Stimulated activated CD8-positive, alpha-beta memory T cell treated with anti-CD3 and anti-CD28 coated beads, Interleukin-15, amount 100 ng/mL, for 48 hours (primary cell): ENCODE results near the gene TPSAB1.
"Not testable (repeated sequence)": the region's sequence is repeated elsewhere in the genome, so short reads cannot be mapped to it uniquely, and the experiment has no call there.

ENCODE experiments used
- DNase-seq, 2 donors: peaks; one replicate each; pipeline ENCODE4 v3.0.0-alpha.2; 2020; ENCODE audit warnings: low read depth in 2 of 2

The TPSAB1 gene

DNA sequence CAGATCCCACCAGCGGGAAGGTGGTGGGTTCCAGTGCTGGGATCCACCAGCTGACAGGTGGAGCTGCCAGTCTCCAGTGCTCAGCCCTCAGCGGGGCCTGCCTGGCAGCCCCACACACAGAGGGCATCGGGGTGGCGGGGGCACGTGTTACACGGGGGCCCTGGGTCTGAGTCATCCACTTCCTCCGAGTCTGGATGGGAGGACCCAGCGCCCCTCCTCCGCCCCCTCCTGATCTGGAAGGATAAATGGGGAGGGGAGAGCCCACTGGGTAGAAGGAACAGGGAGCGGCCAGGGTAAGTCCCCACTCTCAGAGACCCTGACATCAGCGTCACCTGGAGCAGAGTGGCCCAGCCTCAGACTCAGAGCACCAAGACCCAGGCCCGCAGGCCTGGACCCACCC, at the start of gene TPSAB1:
Gene TPSAB1 (plus strand): TSS at position 270 of the 400 bp plus-strand sequence. CDS start 234 bp downstream, outside the sequence.
- DNase-seq: not testable (repeated sequence)

DNA sequence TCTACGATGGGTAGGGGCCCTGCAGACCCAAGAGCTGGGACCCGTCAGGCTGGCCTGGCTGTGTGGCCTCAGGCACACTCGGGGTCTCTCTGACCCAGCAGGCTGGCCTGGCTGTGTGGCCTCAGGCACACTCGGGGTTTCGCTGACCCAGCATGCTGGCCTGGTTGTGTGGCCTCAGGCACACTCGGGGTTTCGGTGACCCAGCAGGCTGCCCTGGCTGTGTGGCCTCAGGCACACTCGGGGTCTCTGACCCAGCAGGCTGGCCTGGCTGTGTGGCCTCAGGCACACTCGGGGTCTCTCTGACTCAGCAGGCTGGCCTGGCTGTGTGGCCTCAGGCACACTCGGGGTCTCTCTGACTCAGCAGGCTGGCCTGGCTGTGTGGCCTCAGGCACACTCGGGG, 49.7 kb upstream of the TPSAB1 start:
- not testable (repeated sequence) for DNase-seq

DNA sequence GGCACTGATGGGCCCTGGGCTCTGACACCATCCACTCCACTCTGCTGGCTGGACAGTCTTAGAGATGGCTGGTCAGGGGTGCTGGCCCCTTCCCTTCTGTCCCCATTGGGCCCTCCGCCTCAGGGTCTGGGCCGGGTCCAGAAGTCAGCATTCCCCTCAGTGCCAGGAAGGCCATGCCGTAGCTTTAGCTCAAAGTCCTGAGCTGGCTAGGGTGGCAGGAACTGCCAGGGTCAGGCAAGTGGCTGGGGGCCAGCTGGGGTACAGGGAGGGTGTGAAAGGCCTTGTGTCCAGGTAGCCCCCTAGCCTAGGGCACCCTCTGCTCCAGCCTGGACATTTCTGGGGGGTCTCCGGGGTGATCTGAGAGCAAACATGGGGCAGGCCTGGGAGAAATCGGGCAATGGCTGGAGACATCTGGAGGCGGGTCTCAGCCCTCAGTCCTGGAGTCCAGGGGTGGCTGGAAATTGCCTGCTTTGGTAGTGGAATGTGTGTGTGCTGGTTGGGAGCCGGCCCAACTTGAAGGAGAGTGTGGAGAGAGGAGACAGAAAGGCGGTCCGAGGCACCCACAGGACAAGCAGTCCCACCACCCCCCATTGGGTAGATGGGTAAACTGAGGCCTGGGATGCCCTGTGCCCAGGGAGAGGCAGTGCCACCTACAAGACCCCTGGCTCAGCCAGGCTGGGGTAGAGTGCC, 48.0 kb upstream of the TPSAB1 start:
- no peak for DNase-seq

DNA sequence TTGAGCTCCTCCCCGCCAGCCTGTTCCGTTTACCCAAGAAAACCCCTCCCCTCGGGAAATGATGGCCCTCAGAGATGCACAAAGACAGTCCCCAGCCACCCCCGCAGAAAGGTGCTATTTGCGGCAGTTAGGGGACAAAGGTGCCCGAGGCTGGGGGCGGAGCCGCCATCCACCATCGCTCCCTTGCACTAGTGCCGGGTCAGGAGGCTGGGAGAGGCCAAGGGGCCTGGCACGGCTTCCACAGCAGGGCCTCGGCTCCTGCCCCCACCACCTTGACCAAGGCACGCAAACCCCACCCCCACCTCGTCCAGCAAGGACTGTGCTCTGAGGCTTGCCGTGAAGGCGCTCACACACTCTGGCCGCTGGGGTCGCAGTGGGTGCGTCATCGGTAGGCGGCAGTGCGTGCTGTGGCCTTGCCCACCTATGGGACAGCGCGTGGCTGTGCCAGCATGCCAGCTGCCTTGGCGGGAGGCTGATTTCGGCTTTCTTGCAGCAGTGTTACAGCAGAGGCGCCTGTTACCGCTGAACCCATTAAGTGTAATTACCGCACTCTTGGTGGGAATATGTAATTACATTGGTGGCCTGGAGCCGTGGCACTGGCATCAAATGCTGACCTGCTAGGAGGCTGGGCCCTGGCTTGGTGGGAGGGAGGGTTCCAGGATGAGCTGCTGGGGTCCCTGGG, 47.2 kb upstream of the TPSAB1 start:
- DNase-seq: no peak

DNA sequence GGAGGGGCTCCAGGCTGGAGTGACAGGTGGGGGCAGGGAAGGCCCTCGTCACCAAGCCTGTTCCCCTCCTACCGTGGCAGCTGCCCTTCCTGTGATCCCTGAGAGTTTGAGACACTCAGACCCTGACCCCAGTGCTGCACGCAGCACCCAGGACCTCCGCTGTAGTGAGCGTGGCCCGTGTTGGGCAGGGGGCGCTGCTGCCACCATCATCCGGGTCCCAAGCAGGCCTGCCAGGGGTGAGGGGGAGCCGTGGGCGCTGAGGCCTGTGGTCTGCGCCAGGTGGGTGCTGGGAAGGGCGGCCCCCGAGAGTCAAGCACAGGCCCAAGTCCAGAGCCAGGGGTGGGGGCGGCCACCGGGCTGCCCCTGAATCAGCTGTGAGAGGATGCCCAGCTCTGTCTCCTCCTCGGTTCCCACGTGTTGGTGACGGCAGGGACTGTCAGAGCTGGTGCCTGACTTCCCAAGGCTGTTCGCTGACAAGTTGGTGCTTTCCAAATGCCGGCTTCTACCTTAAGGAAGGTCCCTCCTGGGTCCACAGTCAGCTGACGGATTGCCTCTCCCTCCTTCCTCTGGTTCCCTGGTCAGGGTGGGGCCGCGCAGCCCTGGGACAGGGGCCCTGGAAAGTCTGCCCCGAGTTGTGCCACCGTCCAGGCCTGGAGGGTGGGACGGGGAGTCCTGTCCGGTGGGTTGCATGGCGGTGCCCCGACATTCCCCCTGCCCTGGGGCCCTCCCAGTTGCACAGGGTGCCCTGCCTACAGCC, 46.5 kb upstream of the TPSAB1 start:
- no peak for DNase-seq

DNA sequence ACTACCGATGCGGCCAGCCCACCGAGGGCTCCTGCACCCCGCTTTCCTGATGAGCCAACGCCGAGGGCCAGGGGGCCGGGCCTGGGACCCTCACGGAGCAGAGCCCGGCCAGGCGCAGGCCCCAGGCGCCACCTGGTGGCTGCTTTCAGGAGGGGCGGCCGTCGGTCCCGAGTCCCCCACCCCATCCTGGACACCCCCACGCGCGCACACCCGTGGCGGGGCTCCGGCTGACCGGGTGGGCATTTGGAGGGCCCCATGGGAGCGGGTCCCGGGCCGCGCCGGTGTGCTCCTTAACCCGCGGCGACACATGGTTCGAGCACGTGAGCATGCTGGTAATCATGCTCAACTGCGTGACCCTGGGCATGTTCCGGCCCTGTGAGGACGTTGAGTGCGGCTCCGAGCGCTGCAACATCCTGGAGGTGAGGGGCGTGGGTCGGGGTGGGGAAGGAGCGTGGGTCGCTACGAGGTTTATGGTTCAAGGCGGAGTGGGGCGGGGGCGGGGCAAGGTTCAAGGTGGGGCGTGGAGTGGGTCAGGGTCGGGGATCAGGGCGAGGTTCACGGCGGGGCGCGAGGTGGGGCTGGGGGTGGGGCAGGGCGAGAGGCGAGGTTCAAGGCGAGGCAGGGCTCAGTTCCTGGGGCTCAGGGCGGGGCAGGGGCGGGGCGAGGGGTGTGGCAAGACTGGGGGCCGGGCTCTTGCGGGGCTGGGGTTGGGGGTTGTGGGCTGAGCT, 45.7 kb upstream of the TPSAB1 start:
- no peak for DNase-seq

DNA sequence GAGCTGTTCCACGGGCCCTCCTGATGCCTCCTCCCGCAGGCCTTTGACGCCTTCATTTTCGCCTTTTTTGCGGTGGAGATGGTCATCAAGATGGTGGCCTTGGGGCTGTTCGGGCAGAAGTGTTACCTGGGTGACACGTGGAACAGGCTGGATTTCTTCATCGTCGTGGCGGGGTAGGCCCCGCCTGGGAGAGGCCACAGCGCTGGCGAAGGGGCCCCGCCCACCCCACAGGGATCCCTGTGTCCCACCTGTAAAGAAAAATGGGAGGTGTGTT, 45.2 kb upstream of the TPSAB1 start:
- DNase-seq: no peak

DNA sequence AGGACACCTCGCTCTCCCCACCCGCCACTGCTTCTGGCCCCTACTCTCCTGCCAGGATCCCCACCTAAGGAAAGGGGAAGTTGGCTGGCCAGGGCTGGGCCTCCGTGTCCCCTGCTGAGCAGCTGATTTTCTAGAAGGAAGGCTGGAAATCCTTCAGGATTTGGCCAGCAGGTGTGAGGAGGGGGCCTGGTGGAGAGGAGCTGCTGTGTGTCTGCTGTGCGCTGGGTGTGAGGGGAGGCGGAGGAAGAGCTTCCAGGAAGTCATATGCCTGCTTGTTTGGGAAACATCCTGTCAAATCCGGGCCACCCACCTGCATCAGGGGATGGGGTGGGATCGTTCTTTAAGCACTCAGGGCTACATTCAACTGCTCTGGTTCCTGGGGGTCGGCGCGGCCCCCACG, 44.0 kb upstream of the TPSAB1 start:
- no peak for DNase-seq

DNA sequence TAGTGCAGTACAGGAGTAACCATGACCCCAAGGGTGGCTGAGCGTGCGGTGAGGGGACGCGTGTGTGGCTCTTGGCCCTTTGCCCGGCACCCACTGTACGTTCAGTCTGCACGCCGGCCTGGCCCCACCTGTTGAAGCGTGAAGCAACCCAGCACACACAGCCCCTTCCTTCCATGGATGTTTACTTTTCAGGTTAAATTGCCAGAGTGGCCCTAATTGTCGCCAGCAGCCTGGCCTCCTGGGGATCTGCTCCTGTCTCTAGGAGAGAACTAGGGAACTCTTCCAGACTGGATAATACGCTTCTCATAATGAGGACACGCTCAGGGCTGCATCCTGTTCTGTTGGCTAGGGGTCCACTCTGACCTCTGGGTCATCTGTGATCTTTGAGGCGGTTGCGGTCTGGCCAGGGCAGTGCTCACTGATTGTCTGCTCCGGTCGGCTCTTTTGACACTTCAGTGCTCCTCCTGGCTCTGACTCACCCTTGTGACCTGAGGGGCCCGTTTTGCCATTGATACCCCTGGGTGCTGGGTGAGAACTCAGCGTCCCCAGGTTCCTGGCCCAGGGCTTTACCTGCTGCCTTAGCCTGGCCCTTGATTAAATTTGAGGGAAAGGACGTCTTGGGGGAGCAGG, 43.2 kb upstream of the TPSAB1 start:
- no peak for DNase-seq

DNA sequence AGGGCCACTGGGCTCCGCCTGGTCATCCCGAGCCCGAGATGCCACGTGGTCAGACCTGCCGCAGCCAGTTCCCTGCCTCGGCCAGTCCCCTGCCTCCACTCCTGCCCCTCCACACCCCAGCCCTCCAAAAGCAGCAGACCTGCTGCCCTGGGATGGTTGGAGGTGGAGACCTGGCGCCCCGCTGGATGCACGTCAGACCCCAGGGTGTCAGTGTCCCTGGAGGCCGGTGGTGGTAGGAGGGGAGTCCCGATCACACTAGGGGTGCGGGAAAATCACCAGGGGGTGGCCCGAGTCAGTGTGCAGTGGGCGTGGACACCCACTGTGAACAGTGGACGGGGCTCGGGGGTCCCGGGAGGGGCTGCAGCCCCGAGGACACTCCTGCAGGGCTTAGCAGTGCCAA, 42.3 kb upstream of the TPSAB1 start:
- no peak for DNase-seq

DNA sequence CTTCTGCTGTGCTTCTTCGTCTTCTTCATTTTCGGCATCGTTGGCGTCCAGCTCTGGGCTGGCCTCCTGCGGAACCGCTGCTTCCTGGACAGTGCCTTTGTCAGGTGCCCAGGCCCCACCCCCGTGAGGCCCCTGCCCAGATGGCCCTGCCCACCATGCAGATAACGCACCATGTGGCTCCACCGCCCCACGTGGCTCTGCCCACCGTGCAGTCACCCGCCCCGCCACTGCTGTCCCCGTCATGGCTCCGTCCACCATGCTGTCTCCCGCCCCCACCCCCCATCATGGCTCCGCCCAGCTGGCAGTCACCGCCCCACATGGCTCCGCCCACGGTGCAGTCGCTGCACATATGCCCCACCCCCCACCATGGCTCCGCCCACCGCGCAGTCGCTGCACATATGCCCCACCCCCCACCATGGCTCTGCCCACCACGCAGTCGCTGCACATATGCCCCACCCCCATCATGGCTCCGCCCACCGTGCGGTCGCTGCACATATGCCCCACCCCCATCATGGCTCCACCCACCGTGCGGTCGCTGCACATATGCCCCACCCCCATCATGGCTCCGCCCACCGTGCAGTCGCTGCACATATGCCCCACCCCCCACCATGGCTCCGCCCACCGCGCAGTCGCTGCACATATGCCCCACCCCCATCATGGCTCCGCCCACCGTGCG, 41.7 kb upstream of the TPSAB1 start:
- not testable (repeated sequence) for DNase-seq

DNA sequence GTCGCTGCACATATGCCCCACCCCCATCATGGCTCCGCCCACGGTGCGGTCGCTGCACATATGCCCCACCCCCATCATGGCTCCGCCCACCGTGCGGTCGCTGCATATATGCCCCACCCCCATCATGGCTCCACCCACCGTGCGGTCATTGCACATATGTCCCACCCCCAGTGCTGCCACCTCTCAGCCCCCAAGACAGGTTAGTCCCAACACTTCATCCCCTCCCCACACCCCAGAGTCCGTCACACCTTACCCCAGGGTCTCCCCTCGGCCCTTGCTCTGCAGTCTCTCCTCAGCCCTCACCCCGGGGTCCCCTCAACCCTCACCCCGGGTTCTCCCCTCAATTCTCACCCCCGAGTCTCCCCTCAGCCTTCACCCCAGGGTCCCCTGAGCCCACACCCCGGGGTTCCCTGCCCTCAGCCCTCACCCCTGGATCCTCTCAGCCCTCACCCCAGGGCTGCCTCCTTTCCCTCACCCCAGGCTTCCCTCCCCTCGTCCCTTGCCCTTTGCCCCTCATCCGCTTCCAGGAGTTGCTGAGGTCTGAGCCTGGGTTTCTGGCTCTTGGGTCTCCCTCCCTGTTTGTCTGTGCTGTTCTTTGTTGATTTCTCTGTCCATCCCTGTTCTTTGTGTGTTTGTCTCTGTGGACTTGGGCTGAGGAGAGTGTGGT, 41.0 kb upstream of the TPSAB1 start:
- DNase-seq: no peak

DNA sequence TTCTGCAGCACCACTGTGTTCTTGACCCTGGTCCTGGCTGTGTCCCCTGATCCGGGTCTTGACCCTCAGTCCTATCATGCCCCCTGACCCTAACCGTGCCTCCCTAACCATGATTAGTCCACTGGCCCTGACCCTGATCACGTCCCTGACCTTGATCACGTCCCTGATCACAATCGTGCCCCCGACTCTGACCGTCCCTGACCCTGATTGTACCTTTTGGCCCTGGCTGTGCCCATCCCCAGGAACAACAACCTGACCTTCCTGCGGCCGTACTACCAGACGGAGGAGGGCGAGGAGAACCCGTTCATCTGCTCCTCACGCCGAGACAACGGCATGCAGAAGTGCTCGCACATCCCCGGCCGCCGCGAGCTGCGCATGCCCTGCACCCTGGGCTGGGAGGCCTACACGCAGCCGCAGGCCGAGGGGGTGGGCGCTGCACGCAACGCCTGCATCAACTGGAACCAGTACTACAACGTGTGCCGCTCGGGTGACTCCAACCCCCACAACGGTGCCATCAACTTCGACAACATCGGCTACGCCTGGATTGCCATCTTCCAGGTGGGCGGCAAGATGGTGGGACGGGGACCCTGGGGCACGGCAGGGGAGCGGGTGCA, 40.4 kb upstream of the TPSAB1 start:
- DNase-seq: no peak

DNA sequence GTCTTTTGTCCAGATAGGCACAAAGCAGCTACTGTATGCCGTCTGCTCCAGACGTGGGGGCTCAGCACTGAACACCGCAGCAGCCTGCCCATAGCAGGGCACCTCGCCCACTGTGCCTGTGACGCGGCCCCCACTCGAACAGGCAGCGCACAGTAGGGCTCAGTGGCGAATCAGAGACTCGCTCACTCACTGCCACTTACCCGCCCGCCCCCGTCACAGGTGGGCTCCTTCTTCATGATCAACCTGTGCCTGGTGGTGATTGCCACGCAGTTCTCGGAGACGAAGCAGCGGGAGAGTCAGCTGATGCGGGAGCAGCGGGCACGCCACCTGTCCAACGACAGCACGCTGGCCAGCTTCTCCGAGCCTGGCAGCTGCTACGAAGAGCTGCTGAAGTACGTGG, 39.1 kb upstream of the TPSAB1 start:
- no peak for DNase-seq

DNA sequence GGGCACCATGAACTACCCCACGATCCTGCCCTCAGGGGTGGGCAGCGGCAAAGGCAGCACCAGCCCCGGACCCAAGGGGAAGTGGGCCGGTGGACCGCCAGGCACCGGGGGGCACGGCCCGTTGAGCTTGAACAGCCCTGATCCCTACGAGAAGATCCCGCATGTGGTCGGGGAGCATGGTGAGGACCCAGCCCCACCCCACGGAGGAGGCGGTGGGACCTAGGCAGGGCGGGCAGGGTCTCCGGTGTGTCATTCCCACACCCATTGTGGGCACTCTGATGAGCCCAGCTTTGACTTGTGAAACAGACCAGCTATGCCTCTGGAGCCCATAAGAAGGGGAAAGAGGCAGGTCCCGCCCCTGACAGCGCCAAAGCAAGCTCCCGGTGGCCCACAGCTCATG, 38.2 kb upstream of the TPSAB1 start:
- no peak for DNase-seq

DNA sequence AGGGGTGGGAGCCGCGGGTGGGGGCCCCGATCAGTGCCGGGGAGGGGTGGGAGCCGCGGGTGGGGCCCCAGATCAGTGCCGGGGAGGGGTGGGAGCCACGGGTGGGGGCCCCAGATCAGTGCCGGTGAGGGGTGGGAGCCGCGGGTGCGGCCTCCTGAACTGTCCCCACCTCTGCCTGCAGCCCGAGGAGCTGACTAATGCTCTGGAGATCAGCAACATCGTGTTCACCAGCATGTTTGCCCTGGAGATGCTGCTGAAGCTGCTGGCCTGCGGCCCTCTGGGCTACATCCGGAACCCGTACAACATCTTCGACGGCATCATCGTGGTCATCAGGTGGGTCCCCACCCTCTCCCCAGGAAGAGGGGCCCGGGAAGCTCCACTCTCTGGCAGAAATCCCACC, 35.6 kb upstream of the TPSAB1 start:
- DNase-seq: no peak

DNA sequence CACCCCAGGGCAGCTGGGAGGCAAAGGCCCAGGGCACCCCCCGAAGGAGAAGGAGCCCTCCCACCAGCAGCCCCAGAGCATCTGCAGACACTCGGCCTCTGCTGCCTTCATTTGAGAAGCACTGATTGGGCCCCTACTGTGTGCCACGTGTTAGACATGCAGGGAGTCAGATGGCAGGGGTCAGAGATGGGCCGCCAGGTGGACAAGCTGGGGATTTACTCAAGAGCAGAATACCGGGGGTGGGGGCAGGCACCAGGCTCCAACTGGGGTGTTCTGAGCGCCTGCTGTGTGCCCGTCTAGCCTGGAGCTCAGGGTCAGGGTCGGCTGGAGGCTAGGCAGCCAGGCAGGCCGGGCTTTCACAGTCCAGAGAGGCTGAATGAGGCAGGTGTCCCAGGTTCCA, 34.2 kb upstream of the TPSAB1 start:
- no peak for DNase-seq

DNA sequence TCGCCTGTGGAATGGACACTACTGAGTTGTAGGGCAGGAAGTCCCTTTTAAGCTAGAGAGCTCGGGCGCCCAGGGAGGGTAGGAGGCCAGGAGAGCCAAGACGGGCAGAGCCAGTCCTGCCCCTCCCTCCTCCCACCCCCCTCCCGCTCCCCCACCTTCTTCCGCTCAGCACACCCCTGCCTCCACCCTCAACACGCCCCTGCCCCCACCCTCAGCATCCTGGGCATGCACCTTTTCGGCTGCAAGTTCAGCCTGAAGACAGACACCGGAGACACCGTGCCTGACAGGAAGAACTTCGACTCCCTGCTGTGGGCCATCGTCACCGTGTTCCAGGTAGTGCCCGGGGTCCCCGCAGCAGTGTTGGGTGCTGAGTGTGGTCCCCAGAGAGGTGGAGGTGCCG, 33.7 kb upstream of the TPSAB1 start:
- DNase-seq: no peak

DNA sequence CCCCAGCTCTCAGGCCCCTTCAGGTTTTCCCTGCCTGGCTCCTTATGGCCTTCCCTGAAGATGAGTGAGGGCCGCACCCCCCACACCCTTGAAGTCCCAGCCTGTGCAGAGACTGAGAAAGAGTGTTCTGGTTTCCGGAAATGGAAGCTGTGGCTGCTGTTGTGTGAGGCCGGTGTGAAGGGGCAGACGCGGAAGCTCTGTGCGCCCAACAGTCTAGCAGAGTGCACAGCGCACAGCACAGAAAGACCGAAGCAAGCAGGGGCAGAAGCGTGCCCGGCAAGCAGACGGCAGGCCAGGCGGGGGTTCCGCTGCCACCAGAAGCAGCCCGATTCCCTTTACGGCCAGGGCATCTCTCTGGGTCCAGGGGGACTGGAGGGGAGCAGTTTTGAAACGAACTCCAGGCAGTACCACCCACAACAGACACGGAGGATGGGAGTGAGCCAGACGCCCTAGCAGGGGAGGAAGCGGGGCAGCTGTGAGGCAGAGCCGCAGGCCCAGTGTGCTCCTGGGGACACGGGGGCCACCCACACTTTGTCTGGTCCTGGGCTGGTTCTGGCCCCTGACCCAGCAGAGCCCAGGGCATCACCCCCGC, 32.2 kb upstream of the TPSAB1 start:
- DNase-seq: no peak

DNA sequence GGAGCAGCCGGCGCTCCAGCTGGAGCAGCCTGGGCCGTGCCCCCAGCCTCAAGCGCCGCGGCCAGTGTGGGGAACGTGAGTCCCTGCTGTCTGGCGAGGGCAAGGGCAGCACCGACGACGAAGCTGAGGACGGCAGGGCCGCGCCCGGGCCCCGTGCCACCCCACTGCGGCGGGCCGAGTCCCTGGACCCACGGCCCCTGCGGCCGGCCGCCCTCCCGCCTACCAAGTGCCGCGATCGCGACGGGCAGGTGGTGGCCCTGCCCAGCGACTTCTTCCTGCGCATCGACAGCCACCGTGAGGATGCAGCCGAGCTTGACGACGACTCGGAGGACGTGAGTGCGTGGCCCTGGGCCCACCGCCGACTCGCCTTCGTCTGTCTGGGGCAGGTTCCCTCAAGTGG, 31.4 kb upstream of the TPSAB1 start:
- no peak for DNase-seq
